Measurements from ENCODE around the gene DNAH10. TPM values are rescaled to one million over a fixed set of nuclear protein-coding genes. Genes with fewer than 3 reads are reported as not detected.

The DNAH10 gene
- total and polyA plus RNA-seq, 2 of the 13 experiments (the other 11 are each of a cell fraction or from before 2014, with no cell fraction given) = 0.01 to 0.02 TPM

- CTCF ChIA-PET (ENCODE audit: low intra/inter-chr PET ratio, low total read pairs) = interaction anchor here (0.7 to 4.0 kb wide), 4 partner anchors 76 to 184 kb away, joined by 3 to 21 read pairs (median 4); no protein-coding TSS in a partner anchor
- WGBS (ENCODE audit: low lambda C conversion rate) = 80% methylated on average over 7 of the region's 7 CpGs
- TF ChIP-seq SAP130 (CRISPR knock-in tag; IDR thresholded peaks at IDR 0.05; ENCODE audit: low read depth) (0 out of 2 replicates have a peak, but pooled peaks have one; percentile 14), TARDBP (CRISPR knock-in tag; IDR thresholded peaks at IDR 0.05) (0 out of 2 replicates have a peak, but pooled peaks have one; percentile 14), XRCC5 (optimal IDR thresholded peaks at IDR 0.05; ENCODE audit: low read length) (peak; percentile 18), THAP7 (CRISPR knock-in tag; IDR thresholded peaks at IDR 0.05) (no peak), KDM3A (CRISPR knock-in tag; IDR thresholded peaks at IDR 0.05; ENCODE audit: low read depth) (no peak), DPF2 (CRISPR knock-in tag; IDR thresholded peaks at IDR 0.05; ENCODE audit: borderline replicate concordance, low read depth) (no peak), PAX8 (CRISPR knock-in tag; IDR thresholded peaks at IDR 0.05; ENCODE audit: borderline replicate concordance) (no peak), CTCF (CRISPR knock-in tag; IDR thresholded peaks at IDR 0.05) (peak; percentile 77), TEAD3 (CRISPR knock-in tag; optimal IDR thresholded peaks at IDR 0.05; ENCODE audit: borderline replicate concordance) (peak; percentile 20), SMC3 (IDR thresholded peaks at IDR 0.05; ENCODE audit: low read length) (peak; percentile 78), ZNF446 (CRISPR knock-in tag; IDR thresholded peaks at IDR 0.05) (no peak), SMAD3 (CRISPR knock-in tag; IDR thresholded peaks at IDR 0.05) (no peak), MZF1 (CRISPR knock-in tag; IDR thresholded peaks at IDR 0.05; ENCODE audit: borderline replicate concordance) (no peak), STAG1 (CRISPR knock-in tag; IDR thresholded peaks at IDR 0.05) (peak; percentile 85)
- in situ Hi-C loops (cut with HindIII; ENCODE audit: extremely low pct_ligation_motif_present, low pct_unique_long_range_greater_than_20kb) = no loop called here
- POLR2A ChIA-PET = interaction anchor here (1.6 kb wide), 1 partner anchor 12 kb away, joined by 4 read pairs; the partner anchor contains the start of gene CCDC92
- no peak overlapping the region for H2AFZ ChIP-seq (ENCODE audit: low read length)
- peaks cover 12% of the 10 kb centered on the region for H4K20me1 ChIP-seq (ENCODE audit: insufficient read depth, low read length)
- H3K4me3 ChIP-seq (replicated peaks in 1 of 3; ENCODE audit: insufficient read depth in 1 of 3, low read depth in 2 of 3, low read length in 3 of 3) = no peak overlapping the region
- H3K79me2 ChIP-seq (ENCODE audit: insufficient read depth, low read length) = peaks cover 39% of the 10 kb centered on the region
- intact Hi-C loops (cut with micrococcal nuclease; ENCODE audit: unreplicated experiment) = loop anchor here (1.0 to 10.0 kb wide), 4 partner anchors 79 to 269 kb away; partner anchors contain the start of gene ATP6V0A2
- H3K4me2 ChIP-seq (ENCODE audit: low read depth, low read length) = no peak overlapping the region
- no peaks in the 10 kb centered on the region for H3K9me3 ChIP-seq (ENCODE audit: low read length)
- DNase-seq (ENCODE audit: low spot score) = peak; percentile 74
- H3K27ac ChIP-seq (ENCODE audit: extremely low read length, insufficient read depth, low read length) = no peak overlapping the region
- peaks cover 2 to 35% of the 10 kb centered on the region in 2 experiments; a peak in 3 of 5 replicates for H3K36me3 ChIP-seq (replicated peaks in 1 of 2; ENCODE audit: control insufficient read depth in 1 of 2, insufficient read depth in 2 of 2, low read length in 2 of 2)
- peaks cover 10% of the 10 kb centered on the region for H3K4me1 ChIP-seq (ENCODE audit: insufficient read depth, low read length)
- BruUV-seq (replicated peaks) = no TSS peak
- peak; percentile 91 for ATAC-seq
- H3K9ac ChIP-seq (ENCODE audit: insufficient read depth, low read depth, low read length) = no peak overlapping the region
- peak; percentile 91 for FAIRE-seq
- H3K27me3 ChIP-seq (ENCODE audit: control insufficient read depth in 1 of 2, insufficient read depth in 2 of 2, low read length in 2 of 2) = no peaks in the 10 kb centered on the region
Measured at GRCh38 chr12:123983822-123984485, 221.9 kb downstream of the DNAH10 start.
